GM06990 (cell line): ENCODE data around the gene IL7R.
A peak's percentile ranks its signal among the peaks of the same experiment; 100 is the strongest.

ENCODE experiments used
- DNase-seq: peaks from one replicate; pipeline ENCODE4 v3.0.0-alpha.2; 2011; ENCODE audit not compliant: insufficient read length; ENCODE audit errors: extremely low read depth
- H3K27me3 ChIP-seq: replicated peaks from 2 replicates; pipeline ENCODE4 v1.6.0; 2011; ENCODE audit warnings: low read length; ENCODE audit not compliant: control insufficient read depth, insufficient read depth
- H3K36me3 ChIP-seq: 2 replicates; pipeline ENCODE4 v1.5.1; 2011; ENCODE audit warnings: low read length; ENCODE audit not compliant: control insufficient read depth, insufficient read depth
- H3K4me3 ChIP-seq: replicated peaks from 2 replicates; pipeline ENCODE4 v1.5.1; 2011; ENCODE audit warnings: low read depth, mild to moderate bottlenecking, control low read depth, low read length
- TF ChIP-seq, protein P1 (sequence below): IDR thresholded peaks from 2 replicates; pipeline ENCODE4 v1.5.1; 2011; ENCODE audit warnings: low read length, control low read depth, mild to moderate bottlenecking, inconsistent platforms; ENCODE audit not compliant: insufficient read depth, poor library complexity, severe bottlenecking

The IL7R gene, protein sequence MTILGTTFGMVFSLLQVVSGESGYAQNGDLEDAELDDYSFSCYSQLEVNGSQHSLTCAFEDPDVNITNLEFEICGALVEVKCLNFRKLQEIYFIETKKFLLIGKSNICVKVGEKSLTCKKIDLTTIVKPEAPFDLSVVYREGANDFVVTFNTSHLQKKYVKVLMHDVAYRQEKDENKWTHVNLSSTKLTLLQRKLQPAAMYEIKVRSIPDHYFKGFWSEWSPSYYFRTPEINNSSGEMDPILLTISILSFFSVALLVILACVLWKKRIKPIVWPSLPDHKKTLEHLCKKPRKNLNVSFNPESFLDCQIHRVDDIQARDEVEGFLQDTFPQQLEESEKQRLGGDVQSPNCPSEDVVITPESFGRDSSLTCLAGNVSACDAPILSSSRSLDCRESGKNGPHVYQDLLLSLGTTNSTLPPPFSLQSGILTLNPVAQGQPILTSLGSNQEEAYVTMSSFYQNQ

DNA sequence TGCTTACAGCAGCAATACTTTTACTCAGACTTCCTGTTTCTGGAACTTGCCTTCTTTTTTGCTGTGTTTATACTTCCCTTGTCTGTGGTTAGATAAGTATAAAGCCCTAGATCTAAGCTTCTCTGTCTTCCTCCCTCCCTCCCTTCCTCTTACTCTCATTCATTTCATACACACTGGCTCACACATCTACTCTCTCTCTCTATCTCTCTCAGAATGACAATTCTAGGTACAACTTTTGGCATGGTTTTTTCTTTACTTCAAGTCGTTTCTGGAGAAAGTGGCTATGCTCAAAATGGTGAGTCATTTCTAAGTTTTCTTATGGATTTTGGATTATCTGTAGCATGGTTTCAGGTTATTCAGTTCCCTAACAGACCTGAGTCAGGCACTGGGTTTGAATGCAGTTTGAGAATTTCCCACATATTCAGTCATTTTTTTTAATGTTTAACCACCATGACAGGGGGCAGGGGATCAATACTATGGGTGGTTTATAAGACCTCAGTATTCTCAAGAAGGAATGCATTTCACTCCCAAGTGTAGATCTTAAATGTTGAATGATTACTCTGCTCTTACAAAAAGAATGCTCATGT is at the start of gene IL7R:
Gene IL7R (plus strand): TSS at position 127 of the 587 bp plus-strand sequence. CDS start 87 bp downstream, at position 214.
- TF ChIP-seq, protein P1, sequence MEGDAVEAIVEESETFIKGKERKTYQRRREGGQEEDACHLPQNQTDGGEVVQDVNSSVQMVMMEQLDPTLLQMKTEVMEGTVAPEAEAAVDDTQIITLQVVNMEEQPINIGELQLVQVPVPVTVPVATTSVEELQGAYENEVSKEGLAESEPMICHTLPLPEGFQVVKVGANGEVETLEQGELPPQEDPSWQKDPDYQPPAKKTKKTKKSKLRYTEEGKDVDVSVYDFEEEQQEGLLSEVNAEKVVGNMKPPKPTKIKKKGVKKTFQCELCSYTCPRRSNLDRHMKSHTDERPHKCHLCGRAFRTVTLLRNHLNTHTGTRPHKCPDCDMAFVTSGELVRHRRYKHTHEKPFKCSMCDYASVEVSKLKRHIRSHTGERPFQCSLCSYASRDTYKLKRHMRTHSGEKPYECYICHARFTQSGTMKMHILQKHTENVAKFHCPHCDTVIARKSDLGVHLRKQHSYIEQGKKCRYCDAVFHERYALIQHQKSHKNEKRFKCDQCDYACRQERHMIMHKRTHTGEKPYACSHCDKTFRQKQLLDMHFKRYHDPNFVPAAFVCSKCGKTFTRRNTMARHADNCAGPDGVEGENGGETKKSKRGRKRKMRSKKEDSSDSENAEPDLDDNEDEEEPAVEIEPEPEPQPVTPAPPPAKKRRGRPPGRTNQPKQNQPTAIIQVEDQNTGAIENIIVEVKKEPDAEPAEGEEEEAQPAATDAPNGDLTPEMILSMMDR, result no peak
- no peak within 1 kb of the TSS for H3K4me3 ChIP-seq
- no peaks in the 10 kb centered on the region for H3K27me3 ChIP-seq
- DNase-seq, result peak; percentile 41
- H3K36me3 ChIP-seq, result no peaks in the 10 kb centered on the region

DNA sequence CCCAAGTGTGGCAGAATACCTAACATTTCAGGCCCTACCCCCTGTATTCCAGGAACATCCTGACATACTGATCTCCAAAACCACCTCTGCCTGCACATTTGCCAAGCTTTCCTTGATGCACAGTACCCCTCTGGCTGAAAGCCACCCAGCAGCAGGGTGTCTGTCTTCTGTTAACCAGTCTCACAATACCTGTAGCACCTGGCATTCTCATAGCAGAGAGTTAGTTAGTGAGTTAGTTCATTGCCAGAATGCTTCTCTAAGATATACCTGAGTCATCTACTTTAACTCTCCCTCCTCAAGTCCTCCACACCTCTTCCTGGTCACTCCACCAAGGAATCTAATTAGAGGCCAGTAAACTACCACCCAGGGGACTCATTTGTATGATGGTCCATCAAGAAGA is 46.1 kb upstream of the IL7R start:
- no peak overlapping the region for H3K4me3 ChIP-seq
- no peak for DNase-seq
- TF ChIP-seq, protein P1, result no peak
- H3K27me3 ChIP-seq, result no peaks in the 10 kb centered on the region
- no peaks in the 10 kb centered on the region for H3K36me3 ChIP-seq

DNA sequence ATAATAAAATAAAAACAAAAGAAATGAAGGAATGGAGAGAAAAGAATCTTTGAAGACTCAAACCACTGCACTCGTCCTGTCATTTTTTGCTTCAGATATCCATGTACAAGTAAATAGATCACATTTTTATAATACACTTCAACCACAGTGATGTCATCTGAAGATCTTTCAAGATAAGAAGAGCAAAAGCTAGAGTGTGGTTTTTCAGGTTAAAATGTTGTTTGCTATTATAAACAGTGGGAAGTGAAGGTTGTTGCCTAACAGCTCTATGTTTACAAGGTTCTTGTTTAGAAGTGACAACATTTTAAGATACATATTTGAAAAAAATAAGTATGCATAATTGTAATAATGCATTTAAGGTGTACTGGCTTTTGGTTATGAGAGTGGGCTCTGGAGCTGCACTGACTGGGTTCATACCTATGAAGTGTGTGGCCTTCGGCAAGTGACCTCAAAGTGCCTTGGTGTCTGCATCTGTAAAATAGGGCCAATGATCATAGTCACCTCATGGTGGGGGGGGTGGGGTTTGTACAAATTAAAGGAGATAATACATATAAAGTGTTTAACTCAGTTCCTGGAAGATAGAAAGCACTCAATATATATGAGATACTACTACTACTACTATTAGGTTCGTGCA is 45.5 kb upstream of the IL7R start:
- DNase-seq, result peak; percentile 30
- no peaks in the 10 kb centered on the region for H3K36me3 ChIP-seq
- TF ChIP-seq, protein P1, result no peak
- no peak overlapping the region for H3K4me3 ChIP-seq
- H3K27me3 ChIP-seq, result no peaks in the 10 kb centered on the region

DNA sequence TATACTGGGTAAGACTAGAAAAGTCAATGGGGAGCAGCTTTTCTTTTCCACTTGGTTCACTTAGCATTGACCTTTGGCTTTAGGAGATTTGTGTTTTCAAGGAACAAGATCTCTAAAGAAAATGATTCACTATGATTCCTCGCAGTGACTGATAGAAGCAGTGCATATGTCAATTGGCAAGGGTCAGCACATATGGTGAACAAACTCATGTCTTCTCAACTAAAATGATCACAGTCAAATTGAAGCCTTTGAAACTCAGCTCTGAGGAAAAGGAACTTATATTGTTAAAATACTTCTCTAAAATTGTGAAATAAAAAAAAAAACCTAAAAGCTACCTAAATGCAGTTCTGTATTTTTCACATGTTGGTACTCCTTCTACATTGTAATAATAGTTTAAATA is 43.2 kb upstream of the IL7R start:
- H3K27me3 ChIP-seq, result no peaks in the 10 kb centered on the region
- no peak for DNase-seq
- TF ChIP-seq, protein P1, result no peak
- no peak overlapping the region for H3K4me3 ChIP-seq
- no peaks in the 10 kb centered on the region for H3K36me3 ChIP-seq

DNA sequence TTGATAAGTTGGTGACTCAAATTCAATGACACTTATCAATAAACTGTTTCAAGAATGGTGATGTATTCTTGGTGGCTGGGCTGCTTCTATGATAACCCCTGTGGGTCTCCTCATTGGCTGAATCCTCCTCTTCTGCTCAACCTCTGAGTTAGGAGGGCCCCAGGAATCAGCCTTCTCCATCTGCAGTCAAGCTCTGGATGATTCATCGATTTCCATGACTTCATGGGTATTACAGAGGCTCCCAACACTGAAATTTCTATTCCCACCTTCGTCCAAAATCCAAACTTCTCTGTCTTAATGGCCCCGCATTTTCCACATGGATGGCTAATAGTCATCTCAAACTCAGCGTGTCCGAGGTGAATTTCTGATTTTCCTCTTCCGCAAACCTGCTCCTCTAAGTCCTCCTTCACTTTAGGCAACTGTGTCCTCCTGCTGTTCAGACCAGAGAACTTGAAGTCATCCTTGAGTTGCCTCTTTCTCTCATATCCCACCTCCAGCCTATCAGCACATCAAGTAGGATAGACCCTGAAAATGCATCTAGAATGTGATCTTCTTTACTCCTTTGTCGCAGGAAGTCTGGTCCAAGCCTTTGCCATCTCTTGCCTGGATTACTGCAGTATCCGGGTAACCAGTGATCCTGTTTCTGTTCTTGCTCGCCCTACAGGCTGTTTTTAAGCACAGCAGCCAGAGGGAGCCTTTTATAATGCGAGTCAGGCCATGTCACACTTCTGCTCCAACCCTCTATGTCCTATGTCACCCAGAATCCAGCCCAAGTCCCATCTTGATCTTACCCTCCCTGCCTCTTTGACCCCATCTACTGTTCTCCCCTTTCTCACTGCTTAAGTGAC is 41.4 kb upstream of the IL7R start:
- DNase-seq, result no peak
- Histone ChIP-seq H3K36me3 (no peaks in the 10 kb centered on the region), H3K4me3 (no peak overlapping the region), H3K27me3 (no peaks in the 10 kb centered on the region)
- TF ChIP-seq, protein P1, result peak; percentile 51
